Stimulated activated naive B cell treated with anti-CD40 and anti-IgM and Interleukin-4, amounts not matched to agents 10 μg/mL and 1 μg/mL and 100 μg/mL, for 72 hours (primary cell): ENCODE data around the gene C1orf159.

Experiments used
- ATAC-seq, 2 donors: fragments of 150-1000 bp; cut with Tn5 transposase; replicated peaks; 2 replicates each; pipeline ENCODE4 v1.10.0; 2021; ENCODE audit warnings: moderate library complexity in 1 of 2
- DNase-seq: peaks from one replicate; pipeline ENCODE4 v3.0.0; 2021
- H3K27ac Mint-ChIP-seq: one replicate; pipeline ENCODE4 v1.8.0; 2022; ENCODE audit warnings: mild to moderate bottlenecking, mixed read lengths
- H3K27me3 Mint-ChIP-seq, 2 donors: one replicate each; pipeline ENCODE4 v1.8.0; 2022; ENCODE audit warnings: mixed read lengths in 2 of 2
- H3K36me3 Mint-ChIP-seq, 2 donors: one replicate each; pipeline ENCODE4 v1.8.0; 2022; ENCODE audit warnings: mixed read lengths in 2 of 2, mild to moderate bottlenecking in 1 of 2
- H3K4me1 Mint-ChIP-seq, 2 donors: one replicate each; pipeline ENCODE4 v1.8.0; 2022; ENCODE audit warnings: mixed read lengths in 2 of 2, mild to moderate bottlenecking in 1 of 2
- H3K4me3 Mint-ChIP-seq, 2 donors: one replicate each; pipeline ENCODE4 v1.8.0; 2022; ENCODE audit warnings: mild to moderate bottlenecking in 2 of 2, mixed read lengths in 2 of 2, moderate library complexity in 1 of 2
- H3K9me3 Mint-ChIP-seq, 2 donors: one replicate each; pipeline ENCODE4 v1.8.0; 2022; ENCODE audit warnings: mixed read lengths in 2 of 2, mild to moderate bottlenecking in 1 of 2

C1orf159 gene

GRCh38 chr1:1091344-1092148 lies 24.3 kb downstream of the C1orf159 start:
- Mint-ChIP-seq H3K9me3 (peaks cover 0 to 2% of the 10 kb centered on the region in 2 donors), H3K27me3 (no peaks in the 10 kb centered on the region), H3K4me3 (no peak overlapping the region), H3K36me3 (peaks cover 13 to 29% of the 10 kb centered on the region in 2 donors), H3K4me1 (peaks cover 11 to 17% of the 10 kb centered on the region in 2 donors), H3K27ac (no peak overlapping the region)
- peak in 1 of 2 donors; percentile 14 for ATAC-seq
- DNase-seq, result no peak

- Mint-ChIP-seq H3K4me3 (no peak overlapping the region), H3K27me3 (no peaks in the 10 kb centered on the region), H3K27ac (no peak overlapping the region), H3K36me3 (peaks cover 15 to 32% of the 10 kb centered on the region in 2 donors), H3K9me3 (peaks cover 0 to 2% of the 10 kb centered on the region in 2 donors), H3K4me1 (peaks cover 11 to 19% of the 10 kb centered on the region in 2 donors)
- no peak for ATAC-seq
- no peak for DNase-seq
Observed at GRCh38 chr1:1090424-1091343, 25.2 kb downstream of the C1orf159 start.

- H3K27me3 Mint-ChIP-seq, result no peaks in the 10 kb centered on the region
- H3K4me3 Mint-ChIP-seq, result no peak overlapping the region
- peaks cover 0 to 2% of the 10 kb centered on the region in 2 donors for H3K9me3 Mint-ChIP-seq
- ATAC-seq, result no peak
- H3K36me3 Mint-ChIP-seq, result peaks cover 15 to 32% of the 10 kb centered on the region in 2 donors
- no peak overlapping the region for H3K27ac Mint-ChIP-seq
- peaks cover 11 to 19% of the 10 kb centered on the region in 2 donors for H3K4me1 Mint-ChIP-seq
- DNase-seq, result no peak
Observed at GRCh38 chr1:1089731-1090423, 26.0 kb downstream of the C1orf159 start.

GRCh38 chr1:1088801-1089680 lies 26.8 kb downstream of the C1orf159 start:
- no peaks in the 10 kb centered on the region for H3K27me3 Mint-ChIP-seq
- H3K36me3 Mint-ChIP-seq, result peaks cover 15 to 32% of the 10 kb centered on the region in 2 donors
- no peak overlapping the region for H3K27ac Mint-ChIP-seq
- H3K4me1 Mint-ChIP-seq, result peaks cover 11 to 19% of the 10 kb centered on the region in 2 donors
- DNase-seq (no peak), ATAC-seq (no peak)
- H3K4me3 Mint-ChIP-seq, result no peak overlapping the region
- peaks cover 0 to 2% of the 10 kb centered on the region in 2 donors for H3K9me3 Mint-ChIP-seq

GRCh38 chr1:1088029-1088800 lies 27.7 kb downstream of the C1orf159 start:
- peaks cover 0 to 2% of the 10 kb centered on the region in 2 donors for H3K9me3 Mint-ChIP-seq
- no peaks in the 10 kb centered on the region for H3K27me3 Mint-ChIP-seq
- peaks cover 19 to 37% of the 10 kb centered on the region in 2 donors for H3K36me3 Mint-ChIP-seq
- H3K27ac Mint-ChIP-seq, result no peak overlapping the region
- H3K4me1 Mint-ChIP-seq, result peaks cover 8 to 13% of the 10 kb centered on the region in 2 donors
- ATAC-seq (no peak), DNase-seq (no peak)
- H3K4me3 Mint-ChIP-seq, result no peak overlapping the region

- Mint-ChIP-seq H3K27me3 (no peaks in the 10 kb centered on the region), H3K9me3 (peaks cover 0 to 2% of the 10 kb centered on the region in 2 donors)
Observed at GRCh38 chr1:1087351-1088028, 28.4 kb downstream of the C1orf159 start.

GRCh38 chr1:1086911-1087341 lies 29.0 kb downstream of the C1orf159 start:
- DNase-seq, result no peak
- no peaks in the 10 kb centered on the region for H3K27me3 Mint-ChIP-seq
- ATAC-seq, result no peak
- H3K4me3 Mint-ChIP-seq, result no peak overlapping the region
- H3K27ac Mint-ChIP-seq, result peak overlapping the region; percentile 44
- peaks cover 24 to 36% of the 10 kb centered on the region in 2 donors for H3K36me3 Mint-ChIP-seq
- H3K4me1 Mint-ChIP-seq, result peaks cover 4 to 6% of the 10 kb centered on the region in 2 donors
- H3K9me3 Mint-ChIP-seq, result peaks cover 0 to 2% of the 10 kb centered on the region in 2 donors

More at GRCh38 chr1:1087351-1088028, 28.4 kb downstream of the C1orf159 start:
- Mint-ChIP-seq H3K36me3 (peaks cover 24 to 36% of the 10 kb centered on the region in 2 donors), H3K4me3 (no peak overlapping the region), H3K4me1 (peaks cover 4 to 6% of the 10 kb centered on the region in 2 donors), H3K27ac (no peak overlapping the region)
- DNase-seq (no peak), ATAC-seq (no peak)

GRCh38 chr1:1085911-1086841 lies 29.7 kb downstream of the C1orf159 start:
- H3K27ac Mint-ChIP-seq, result peak overlapping the region; percentile 37
- H3K4me1 Mint-ChIP-seq, result peaks cover 3 to 6% of the 10 kb centered on the region in 2 donors
- H3K9me3 Mint-ChIP-seq, result no peaks in the 10 kb centered on the region
- DNase-seq (no peak), ATAC-seq (peak in 1 of 2 donors; percentile 8)
- H3K36me3 Mint-ChIP-seq, result peaks cover 24 to 36% of the 10 kb centered on the region in 2 donors
- H3K4me3 Mint-ChIP-seq, result no peak overlapping the region
- no peaks in the 10 kb centered on the region for H3K27me3 Mint-ChIP-seq

- Mint-ChIP-seq H3K4me3 (no peak overlapping the region), H3K27ac (no peak overlapping the region), H3K9me3 (no peaks in the 10 kb centered on the region), H3K36me3 (peaks cover 24 to 30% of the 10 kb centered on the region in 2 donors), H3K4me1 (peaks cover 3 to 7% of the 10 kb centered on the region in 2 donors), H3K27me3 (peaks cover 0 to 1% of the 10 kb centered on the region in 2 donors)
- DNase-seq (no peak), ATAC-seq (no peak)
Observed at GRCh38 chr1:1085171-1085841, 30.6 kb downstream of the C1orf159 start.

- Mint-ChIP-seq H3K27me3 (peaks cover 0 to 6% of the 10 kb centered on the region in 2 donors), H3K9me3 (no peaks in the 10 kb centered on the region)
Observed at GRCh38 chr1:1084372-1085170, 31.3 kb downstream of the C1orf159 start.

More at GRCh38 chr1:1084372-1085170, 31.3 kb downstream of the C1orf159 start:
- H3K36me3 Mint-ChIP-seq, result peaks cover 23% of the 10 kb centered on the region in 2 donors
- H3K4me1 Mint-ChIP-seq, result peaks cover 6 to 14% of the 10 kb centered on the region in 2 donors
- DNase-seq, result no peak
- ATAC-seq, result no peak
- H3K4me3 Mint-ChIP-seq, result no peak overlapping the region
- no peak overlapping the region for H3K27ac Mint-ChIP-seq
